ENCODE measurements around the gene RPN2.

Gene RPN2

GRCh38 chr20:37188787-37189186 is 9.7 kb downstream of the RPN2 start:
- DNase-seq: no peak

- no peak for DNase-seq
Observed at GRCh38 chr20:37189416-37190016, 10.4 kb downstream of the RPN2 start.

GRCh38 chr20:37190354-37191112 is 11.4 kb downstream of the RPN2 start:
- DNase-seq: no peak

- peak; percentile 81 for DNase-seq
Observed at GRCh38 chr20:37192137-37192854, 13.2 kb downstream of the RPN2 start.

- DNase-seq: no peak
Observed at GRCh38 chr20:37193226-37193625, 14.1 kb downstream of the RPN2 start.

GRCh38 chr20:37193821-37194220 is 14.7 kb downstream of the RPN2 start:
- DNase-seq: no peak

GRCh38 chr20:37194621-37195417 is 15.7 kb downstream of the RPN2 start:
- DNase-seq: no peak

- no peak for DNase-seq
Observed at GRCh38 chr20:37198932-37199660, 20.0 kb downstream of the RPN2 start.

GRCh38 chr20:37200376-37200775 is 21.2 kb downstream of the RPN2 start:
- no peak for DNase-seq

GRCh38 chr20:37200926-37201826 is 22.0 kb downstream of the RPN2 start:
- no peak for DNase-seq

- no peak for DNase-seq
Observed at GRCh38 chr20:37201827-37202162, 22.7 kb downstream of the RPN2 start.

GRCh38 chr20:37202267-37202943 is 23.3 kb downstream of the RPN2 start:
- DNase-seq: peak; percentile 29

GRCh38 chr20:37204056-37204455 is 24.9 kb downstream of the RPN2 start:
- no peak for DNase-seq

GRCh38 chr20:37205130-37205529 is 26.0 kb downstream of the RPN2 start:
- DNase-seq: no peak

GRCh38 chr20:37205794-37206193 is 26.7 kb downstream of the RPN2 start:
- no peak for DNase-seq

GRCh38 chr20:37207171-37207570 is 28.0 kb downstream of the RPN2 start:
- no peak for DNase-seq

- no peak for DNase-seq
Observed at GRCh38 chr20:37209193-37209592, 30.1 kb downstream of the RPN2 start.

- DNase-seq: no peak
Observed at GRCh38 chr20:37209661-37210314, 30.7 kb downstream of the RPN2 start.

- no peak for DNase-seq
Observed at GRCh38 chr20:37218441-37218840, 39.3 kb downstream of the RPN2 start.

GRCh38 chr20:37218976-37219375 is 39.8 kb downstream of the RPN2 start:
- no peak for DNase-seq

All from activated CD4-positive, alpha-beta T cell treated with anti-CD3 and anti-CD28 coated beads for 48 hours (primary cell).